ENCODE results near the gene VRK1.
A peak's percentile ranks its signal among the peaks of the same experiment; 100 is the strongest.

VRK1 gene

GRCh38 chr14:96903444-96904023 is 106.4 kb downstream of the VRK1 start:
- Histone ChIP-seq H3K36me3 (peaks cover 0 to 47% (median 37%) of the 10 kb centered on the region in 11 experiments; a peak in 16 of 22 replicates), H3K4me2 (no peak overlapping the region; a peak in 1 of 22 replicates), H3K4me3 (no peak overlapping the region), H3K9ac (no peak overlapping the region), H3K4me1 (peaks cover 11 to 79% (median 53%) of the 10 kb centered on the region in 10 experiments), H4K20me1 (no peaks in the 10 kb centered on the region), H3K9me3 (replicated peaks in 1 of 11) (peaks cover 14 to 65% (median 51%) of the 10 kb centered on the region in 11 experiments), H3K27me3 (no peaks in the 10 kb centered on the region), H3K27ac (no peak overlapping the region)
- TF ChIP-seq Cebpa-rat (IDR thresholded peaks at IDR 0.05) = no peak

GRCh38 chr14:96904201-96904600 is 107.0 kb downstream of the VRK1 start:
- Histone ChIP-seq H3K4me2 (0 out of 22 replicates have a peak overlapping the region, but pooled peaks of 1 of the 11 experiments have one; percentile 49), H3K9ac (no peak overlapping the region), H3K36me3 (peaks cover 0 to 45% (median 34%) of the 10 kb centered on the region in 11 experiments; a peak in 17 of 22 replicates), H3K27me3 (no peaks in the 10 kb centered on the region), H3K4me1 (peaks cover 11 to 83% (median 59%) of the 10 kb centered on the region in 10 experiments), H4K20me1 (no peaks in the 10 kb centered on the region), H3K4me3 (no peak overlapping the region), H3K9me3 (replicated peaks in 1 of 11) (peaks cover 17 to 65% (median 52%) of the 10 kb centered on the region in 11 experiments), H3K27ac (peak overlapping the region in 1 of 11 experiments; percentile 4; a peak in 1 of 22 replicates)
- no peak for TF ChIP-seq Cebpa-rat (IDR thresholded peaks at IDR 0.05)

- H4K20me1 ChIP-seq = no peaks in the 10 kb centered on the region
- H3K36me3 ChIP-seq = peaks cover 0 to 43% (median 34%) of the 10 kb centered on the region in 11 experiments; a peak in 17 of 22 replicates
- H3K27me3 ChIP-seq = no peaks in the 10 kb centered on the region
- no peak overlapping the region for H3K4me3 ChIP-seq
- H3K4me2 ChIP-seq = peak overlapping the region in 9 of 11 experiments; percentile 1 to 70 (median 49); a peak in 14 of 22 replicates
- peak overlapping the region in 6 of 11 experiments; percentile 44 to 72 (median 57); a peak in 9 of 22 replicates for H3K27ac ChIP-seq
- no peak for TF ChIP-seq Cebpa-rat (IDR thresholded peaks at IDR 0.05)
- peaks cover 11 to 84% (median 59%) of the 10 kb centered on the region in 10 experiments for H3K4me1 ChIP-seq
- H3K9ac ChIP-seq = no peak overlapping the region
- peaks cover 26 to 65% (median 52%) of the 10 kb centered on the region in 11 experiments for H3K9me3 ChIP-seq (replicated peaks in 1 of 11)
Measured at GRCh38 chr14:96905065-96905464, 107.9 kb downstream of the VRK1 start.

GRCh38 chr14:96905825-96906224 is 108.6 kb downstream of the VRK1 start:
- H3K9ac ChIP-seq = peak overlapping the region in 1 of 11 experiments; percentile 6; a peak in 1 of 22 replicates
- no peak overlapping the region; a peak in 1 of 20 replicates for H3K4me3 ChIP-seq
- TF ChIP-seq Cebpa-rat (IDR thresholded peaks at IDR 0.05) = peak in 8 of 11 experiments; percentile 14 to 80 (median 48); a peak in 11 of 22 replicates
- peak overlapping the region in 8 of 11 experiments; percentile 38 to 72 (median 52); a peak in 15 of 22 replicates for H3K27ac ChIP-seq
- H3K4me1 ChIP-seq = peaks cover 11 to 84% (median 60%) of the 10 kb centered on the region in 10 experiments
- H3K27me3 ChIP-seq = no peaks in the 10 kb centered on the region
- peaks cover 33 to 64% (median 51%) of the 10 kb centered on the region in 11 experiments for H3K9me3 ChIP-seq (replicated peaks in 1 of 11)
- peak overlapping the region; percentile 19 to 70 (median 40) for H3K4me2 ChIP-seq
- H4K20me1 ChIP-seq = no peaks in the 10 kb centered on the region
- peaks cover 0 to 42% (median 36%) of the 10 kb centered on the region in 11 experiments; a peak in 16 of 22 replicates for H3K36me3 ChIP-seq

- H3K4me1 ChIP-seq = peaks cover 14 to 84% (median 60%) of the 10 kb centered on the region in 10 experiments
- H3K4me3 ChIP-seq = no peak overlapping the region; a peak in 1 of 20 replicates
- no peak for TF ChIP-seq Cebpa-rat (IDR thresholded peaks at IDR 0.05)
- peaks cover 33 to 64% (median 51%) of the 10 kb centered on the region in 11 experiments for H3K9me3 ChIP-seq (replicated peaks in 1 of 11)
- no peaks in the 10 kb centered on the region for H3K27me3 ChIP-seq
- peaks cover 0 to 42% (median 36%) of the 10 kb centered on the region in 11 experiments; a peak in 16 of 22 replicates for H3K36me3 ChIP-seq
- peak overlapping the region in 1 of 11 experiments; percentile 6; a peak in 1 of 22 replicates for H3K9ac ChIP-seq
- peak overlapping the region in 10 of 11 experiments; percentile 19 to 70 (median 44); a peak in 21 of 22 replicates for H3K4me2 ChIP-seq
- H3K27ac ChIP-seq = peak overlapping the region in 8 of 11 experiments; percentile 38 to 72 (median 52); a peak in 15 of 22 replicates
- H4K20me1 ChIP-seq = no peaks in the 10 kb centered on the region
Measured at GRCh38 chr14:96906434-96906833, 109.3 kb downstream of the VRK1 start.

GRCh38 chr14:96909841-96910364 is 112.7 kb downstream of the VRK1 start:
- TF ChIP-seq Cebpa-rat (IDR thresholded peaks at IDR 0.05) = no peak
- H3K27ac ChIP-seq = peak overlapping the region in 6 of 11 experiments; percentile 23 to 94 (median 81); a peak in 8 of 22 replicates
- H3K4me2 ChIP-seq = peak overlapping the region in 6 of 11 experiments; percentile 69 to 87 (median 74); a peak in 9 of 22 replicates
- H4K20me1 ChIP-seq = no peaks in the 10 kb centered on the region
- H3K27me3 ChIP-seq = no peaks in the 10 kb centered on the region
- H3K9me3 ChIP-seq (replicated peaks in 1 of 11) = peaks cover 55 to 81% (median 74%) of the 10 kb centered on the region in 11 experiments
- H3K9ac ChIP-seq = peak overlapping the region in 2 of 11 experiments; percentile 56 to 67; a peak in 3 of 22 replicates
- H3K4me3 ChIP-seq = peak overlapping the region in 3 of 10 experiments; percentile 15 to 17 (median 16); a peak in 6 of 20 replicates
- H3K36me3 ChIP-seq = peaks cover 10 to 58% (median 45%) of the 10 kb centered on the region in 11 experiments; a peak in 18 of 22 replicates
- peaks cover 23 to 93% (median 63%) of the 10 kb centered on the region in 10 experiments for H3K4me1 ChIP-seq

GRCh38 chr14:96911499-96912149 is 114.4 kb downstream of the VRK1 start:
- Histone ChIP-seq H3K27me3 (no peaks in the 10 kb centered on the region), H3K9ac (peak overlapping the region in 5 of 11 experiments; percentile 20 to 77 (median 64); a peak in 9 of 22 replicates), H3K27ac (peak overlapping the region in 8 of 11 experiments; percentile 26 to 94 (median 71); a peak in 15 of 22 replicates), H3K4me1 (peaks cover 11 to 76% (median 46%) of the 10 kb centered on the region in 10 experiments; a peak in 19 of 20 replicates), H3K4me2 (peak overlapping the region; percentile 13 to 87 (median 71)), H3K9me3 (replicated peaks in 1 of 11) (peaks cover 71 to 88% (median 84%) of the 10 kb centered on the region in 11 experiments), H4K20me1 (no peaks in the 10 kb centered on the region), H3K36me3 (peaks cover 22 to 73% (median 60%) of the 10 kb centered on the region in 11 experiments; a peak in 21 of 22 replicates), H3K4me3 (peak overlapping the region in 3 of 10 experiments; percentile 13 to 25 (median 15); a peak in 2 of 20 replicates)
- TF ChIP-seq Cebpa-rat (IDR thresholded peaks at IDR 0.05) = peak in 3 of 11 experiments; percentile 46 to 85 (median 47); a peak in 4 of 22 replicates

- no peaks in the 10 kb centered on the region for H3K27me3 ChIP-seq
- no peak for TF ChIP-seq Cebpa-rat (IDR thresholded peaks at IDR 0.05)
- H3K4me1 ChIP-seq = peaks cover 9 to 82% (median 57%) of the 10 kb centered on the region in 10 experiments; a peak in 19 of 20 replicates
- H3K36me3 ChIP-seq = peaks cover 18 to 57% (median 36%) of the 10 kb centered on the region in 11 experiments; a peak in 21 of 22 replicates
- H3K4me2 ChIP-seq = 0 out of 22 replicates have a peak overlapping the region, but pooled peaks of 1 of the 11 experiments have one; percentile 85
- no peaks in the 10 kb centered on the region for H4K20me1 ChIP-seq
- peak overlapping the region in 3 of 10 experiments; percentile 8 to 30 (median 15); a peak in 5 of 20 replicates for H3K4me3 ChIP-seq
- H3K9ac ChIP-seq = no peak overlapping the region; a peak in 1 of 22 replicates
- H3K9me3 ChIP-seq (replicated peaks in 1 of 11) = peaks cover 49 to 67% (median 55%) of the 10 kb centered on the region in 11 experiments
- H3K27ac ChIP-seq = peak overlapping the region in 3 of 11 experiments; percentile 82 to 94 (median 86); a peak in 6 of 22 replicates
Measured at GRCh38 chr14:96914571-96915128, 117.5 kb downstream of the VRK1 start.

Data from BLaER1 treated with 17β-estradiol and CSF1 and Interleukin-3, amounts not matched to agents 10 nM and 100 nM (cell line).